ENCODE measurements around the gene IL1RAPL2.

IL1RAPL2 gene

DNA sequence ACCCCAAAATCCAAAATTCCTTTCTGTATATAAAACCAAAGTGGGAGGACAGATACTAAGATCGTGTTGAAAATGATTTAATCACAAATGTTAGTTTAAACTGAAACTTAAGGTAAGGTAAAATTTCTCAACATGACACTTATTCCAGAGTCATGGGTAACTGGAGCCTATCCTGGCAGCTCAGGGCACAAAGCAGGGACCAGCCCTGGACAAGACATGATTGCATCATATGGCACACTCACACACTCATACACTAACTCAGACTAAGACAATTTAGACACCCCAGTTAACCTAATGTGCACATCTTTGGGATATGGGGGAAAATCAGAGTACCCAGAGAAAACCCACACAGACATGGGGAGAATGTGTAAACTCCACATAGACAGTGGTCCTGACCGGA is 898.6 kb downstream of the IL1RAPL2 start:
- no peak for DNase-seq (ENCODE audit: low spot score)

DNA sequence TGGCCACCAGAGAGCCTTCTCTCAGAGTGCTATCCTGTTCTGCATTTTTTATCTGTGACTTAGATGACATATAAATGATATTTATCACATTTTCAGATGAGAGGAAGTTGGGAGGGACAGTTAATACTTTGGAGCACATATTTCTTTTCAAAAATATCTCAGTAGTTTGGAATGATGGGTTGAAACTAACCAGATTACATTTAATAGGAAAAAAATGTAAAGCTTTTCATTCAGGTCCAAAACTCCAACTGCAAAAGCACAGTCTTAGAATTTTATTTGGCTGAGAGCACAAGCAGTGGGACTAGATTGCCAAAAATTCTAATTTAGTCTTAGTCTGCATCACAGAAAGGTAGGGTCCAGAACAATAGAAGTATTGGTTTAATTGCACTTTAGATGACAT is 902.7 kb downstream of the IL1RAPL2 start:
- DNase-seq (ENCODE audit: low spot score): no peak

DNA sequence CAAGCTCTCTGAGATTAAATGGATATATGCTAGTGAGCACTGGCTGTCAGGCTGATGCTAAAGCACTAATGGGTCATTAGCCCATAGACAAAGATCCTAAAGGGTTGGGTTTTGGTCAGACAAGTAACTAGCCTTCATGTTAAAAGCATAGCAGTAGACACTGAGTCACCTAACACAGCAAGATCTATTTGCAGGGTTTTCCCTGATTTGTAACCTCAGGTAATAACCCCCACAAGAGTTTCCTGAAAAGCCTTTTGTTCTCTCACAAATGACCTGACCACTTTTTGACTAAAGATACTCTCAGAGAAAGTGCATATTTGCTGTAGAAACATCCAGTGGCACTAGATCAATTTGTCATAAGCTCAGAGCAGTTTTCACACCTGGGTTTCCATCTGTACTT is 905.6 kb downstream of the IL1RAPL2 start:
- no peak for DNase-seq (ENCODE audit: low spot score)

DNA sequence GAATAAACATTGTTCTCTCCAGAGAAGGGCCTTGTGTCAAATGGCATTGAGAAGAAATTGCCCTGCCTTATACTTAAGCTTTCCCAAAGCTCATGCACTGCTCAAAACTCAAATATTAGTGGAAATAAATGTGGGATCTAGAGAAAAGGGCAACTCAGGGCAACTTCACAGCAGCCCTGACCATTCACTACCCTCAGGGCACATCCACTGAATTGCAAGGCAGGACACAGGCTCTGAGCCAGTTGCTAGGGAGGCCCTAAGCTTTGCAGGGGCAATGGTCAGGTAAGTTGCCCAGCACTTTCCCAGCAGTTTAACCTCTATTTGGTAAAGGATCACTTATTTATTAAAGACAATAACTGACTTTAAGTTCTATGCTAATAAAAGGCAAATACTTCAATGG is 909.8 kb downstream of the IL1RAPL2 start:
- no peak for DNase-seq (ENCODE audit: low spot score)

DNA sequence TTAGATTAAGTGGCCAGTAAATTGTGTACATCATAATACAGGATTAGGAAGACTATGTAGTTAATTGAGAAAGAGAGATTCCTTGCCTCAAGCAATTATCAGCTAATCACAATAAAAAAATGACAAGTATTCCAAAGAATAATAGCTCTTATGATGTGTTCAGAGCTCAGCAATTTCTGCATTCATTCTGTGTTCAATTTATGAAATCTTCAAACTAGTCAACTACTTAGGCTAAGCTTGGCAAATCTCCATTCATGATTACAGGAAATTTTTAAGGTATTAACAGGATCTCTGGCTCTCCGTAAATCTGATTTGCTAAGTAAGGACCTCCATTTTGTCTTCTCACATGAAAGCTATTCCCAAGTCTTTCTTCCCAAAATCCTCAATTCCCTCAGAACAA is 911.4 kb downstream of the IL1RAPL2 start:
- DNase-seq (ENCODE audit: low spot score): no peak

DNA sequence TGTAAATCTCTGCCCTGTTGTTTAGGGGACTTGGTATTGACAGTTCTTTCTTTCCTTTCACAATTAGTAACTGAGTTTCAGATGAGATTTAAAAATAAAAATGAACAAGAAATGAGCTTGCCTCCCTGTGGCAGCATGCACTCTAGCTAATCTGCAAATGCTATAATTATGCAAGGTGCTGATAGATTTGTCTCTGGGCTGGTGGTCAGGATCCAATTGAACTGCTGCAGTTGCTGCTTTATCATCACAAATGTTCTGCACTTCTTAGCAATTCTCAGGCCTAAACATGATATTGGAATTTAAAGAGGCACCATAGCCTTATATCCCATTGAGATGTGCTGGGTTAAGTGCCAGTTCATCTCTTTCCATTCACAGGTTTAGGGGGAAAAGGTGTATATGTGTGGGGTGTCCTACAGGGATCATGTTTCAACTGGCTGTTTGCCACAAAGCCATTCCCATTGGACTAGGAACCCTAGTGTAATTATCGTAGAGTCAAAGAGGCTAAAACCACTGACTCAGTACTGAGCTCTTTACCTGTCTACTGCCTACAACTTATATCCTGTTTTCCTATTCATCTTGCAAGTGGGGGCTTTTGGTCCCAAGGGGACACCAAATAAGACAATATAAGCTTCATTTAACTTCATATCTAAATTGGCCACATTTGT is 914.8 kb downstream of the IL1RAPL2 start:
- DNase-seq (ENCODE audit: low spot score): no peak

DNA sequence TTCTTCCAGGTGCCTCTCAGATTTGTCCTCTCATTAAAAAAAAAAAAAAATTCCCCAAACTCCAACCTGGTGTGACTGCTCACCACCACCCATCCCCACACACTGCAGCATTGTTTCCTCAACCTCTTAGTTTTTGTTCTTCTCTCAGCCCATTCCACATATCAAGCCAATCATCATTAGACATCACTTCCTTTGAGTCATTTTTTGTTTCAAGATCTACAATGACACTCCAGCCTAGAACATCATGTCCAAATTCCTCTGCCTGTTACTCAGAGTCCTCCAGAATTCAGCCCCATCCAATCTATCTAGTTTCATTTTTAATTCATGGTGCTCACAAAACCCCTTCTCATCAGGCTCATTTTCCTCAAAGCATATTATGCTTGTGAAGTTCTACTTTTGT is 917.0 kb downstream of the IL1RAPL2 start:
- no peak for DNase-seq (ENCODE audit: low spot score)

DNA sequence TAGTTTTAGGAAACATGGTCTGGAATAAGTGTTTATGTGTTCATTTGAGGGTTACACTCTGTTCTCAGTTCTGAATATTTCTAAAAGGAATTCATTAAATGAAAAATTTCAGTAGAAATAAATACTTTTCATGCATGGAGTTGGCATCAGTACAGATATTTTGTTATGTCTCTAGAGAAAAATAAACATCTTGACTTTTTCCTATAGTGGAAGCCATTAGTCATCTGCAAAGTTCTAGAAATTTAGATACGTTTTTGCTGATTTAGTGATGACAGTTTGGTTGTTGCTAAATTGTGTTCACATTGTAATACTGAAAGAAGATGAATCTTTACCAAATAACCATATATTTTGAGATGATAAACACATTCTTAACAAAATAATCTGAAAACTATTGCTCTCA is 922.7 kb downstream of the IL1RAPL2 start:
- no peak for DNase-seq (ENCODE audit: low spot score)

DNA sequence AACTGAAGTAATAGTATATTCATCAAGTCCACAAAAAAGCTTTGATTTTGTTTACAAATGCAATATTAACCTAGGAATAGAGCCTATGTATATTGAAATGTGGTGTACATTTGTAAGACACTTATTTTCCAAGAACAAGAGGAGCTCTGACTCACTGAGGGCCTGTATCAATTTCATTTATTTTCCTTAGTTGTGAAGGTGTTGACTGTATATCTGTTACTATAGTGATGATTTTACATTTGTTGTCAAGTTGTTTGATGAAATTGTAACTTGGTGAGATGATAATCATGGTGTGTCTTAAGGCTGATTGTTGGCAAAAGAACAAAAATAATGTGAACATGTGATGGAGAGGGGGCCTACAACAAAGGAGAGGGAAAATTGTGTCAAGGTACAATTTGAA is 929.4 kb downstream of the IL1RAPL2 start:
- DNase-seq (ENCODE audit: low spot score): no peak

DNA sequence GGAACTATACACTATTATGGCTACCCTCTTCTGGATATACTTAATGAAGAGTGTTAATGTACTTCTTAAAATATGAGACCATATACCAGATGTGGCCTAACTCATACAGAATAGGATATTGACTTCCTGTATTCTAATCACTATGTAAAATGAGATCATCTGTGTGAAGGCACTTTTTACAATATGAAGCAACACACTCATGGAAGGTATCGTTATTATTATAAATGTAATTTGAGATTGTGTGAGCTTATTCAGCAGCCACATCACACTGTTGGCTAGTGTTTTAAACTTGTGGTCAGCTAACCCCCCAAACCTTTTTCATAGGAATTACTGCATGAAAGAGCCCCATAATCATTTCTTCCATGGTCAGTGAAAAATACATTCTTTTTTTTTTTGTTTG is 936.3 kb downstream of the IL1RAPL2 start:
- no peak for DNase-seq (ENCODE audit: low spot score)

DNA sequence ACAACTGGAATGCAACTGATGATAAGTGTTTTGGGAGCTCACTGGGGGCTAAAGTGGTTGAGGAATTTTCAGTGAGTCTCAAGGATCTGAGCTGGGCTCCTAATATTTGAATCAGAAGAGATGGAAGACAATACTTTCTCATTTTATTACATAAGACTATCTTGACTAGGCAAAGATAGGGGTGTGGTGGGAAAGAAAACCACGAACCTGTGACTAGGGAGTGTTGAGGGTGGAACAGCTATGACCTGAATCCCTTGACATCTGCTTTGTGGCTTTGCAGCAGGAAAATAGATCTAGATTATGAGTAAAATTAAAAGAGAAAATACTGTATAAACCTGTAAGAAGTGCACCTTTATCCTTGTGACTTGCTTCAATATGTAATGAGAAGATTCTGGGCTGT is 949.6 kb downstream of the IL1RAPL2 start:
- DNase-seq (ENCODE audit: low spot score): no peak

DNA sequence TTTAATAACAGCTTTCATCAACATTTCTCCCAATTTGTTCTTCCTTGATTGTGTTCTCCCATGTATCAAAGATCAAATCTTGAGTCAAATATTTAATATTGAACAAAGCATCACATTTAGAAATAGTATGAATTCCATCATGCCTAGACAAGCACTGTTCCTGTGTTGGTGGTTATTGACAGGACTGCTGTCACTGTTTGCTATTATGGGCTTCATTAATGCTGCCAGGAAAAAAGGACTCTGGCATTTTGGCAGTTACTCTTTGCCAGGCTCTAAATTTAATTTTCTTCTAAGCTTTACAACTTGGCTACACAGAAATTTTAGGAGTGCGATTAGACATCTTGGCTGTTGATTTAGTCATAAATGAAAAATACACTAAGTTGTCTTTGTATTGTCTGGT is 960.4 kb downstream of the IL1RAPL2 start:
- no peak for DNase-seq (ENCODE audit: low spot score)

DNA sequence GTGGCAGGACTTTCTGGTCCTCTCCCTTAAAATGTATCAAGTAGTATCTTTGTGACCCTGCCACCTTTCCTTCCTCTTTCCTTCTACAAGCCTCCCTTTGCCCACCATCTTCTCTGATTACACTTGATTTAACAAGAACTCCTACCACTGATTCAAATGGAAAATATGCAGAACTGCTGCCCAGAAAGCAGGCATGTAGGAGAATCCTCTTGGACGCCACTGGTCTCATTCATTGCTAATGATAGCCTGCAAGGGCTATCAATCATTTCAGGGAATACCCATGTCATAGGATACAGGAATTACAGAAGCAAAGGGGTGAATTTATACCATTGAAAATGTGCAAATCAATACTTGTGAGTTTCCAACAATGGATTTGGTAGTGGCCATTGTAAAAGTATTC is 961.8 kb downstream of the IL1RAPL2 start:
- no peak for DNase-seq (ENCODE audit: low spot score)

DNA sequence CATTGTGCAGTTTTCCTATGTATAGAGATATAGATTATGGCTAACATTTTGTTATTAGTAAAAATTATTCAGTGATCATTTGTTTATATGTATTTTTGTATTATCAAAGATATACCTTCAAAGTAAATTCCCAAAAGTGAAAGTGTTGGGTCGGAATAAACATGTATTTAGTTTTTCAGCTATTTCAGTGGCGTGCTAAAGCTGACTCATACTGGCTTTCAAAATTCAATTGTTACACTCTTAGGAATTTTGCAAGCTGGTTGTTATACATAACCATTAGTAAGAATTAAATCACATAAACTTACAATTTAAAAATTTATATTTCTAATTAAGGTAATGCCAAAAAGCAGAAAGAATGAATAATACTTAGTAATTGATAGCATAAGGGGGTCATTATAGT is 968.0 kb downstream of the IL1RAPL2 start:
- no peak for DNase-seq (ENCODE audit: low spot score)

DNA sequence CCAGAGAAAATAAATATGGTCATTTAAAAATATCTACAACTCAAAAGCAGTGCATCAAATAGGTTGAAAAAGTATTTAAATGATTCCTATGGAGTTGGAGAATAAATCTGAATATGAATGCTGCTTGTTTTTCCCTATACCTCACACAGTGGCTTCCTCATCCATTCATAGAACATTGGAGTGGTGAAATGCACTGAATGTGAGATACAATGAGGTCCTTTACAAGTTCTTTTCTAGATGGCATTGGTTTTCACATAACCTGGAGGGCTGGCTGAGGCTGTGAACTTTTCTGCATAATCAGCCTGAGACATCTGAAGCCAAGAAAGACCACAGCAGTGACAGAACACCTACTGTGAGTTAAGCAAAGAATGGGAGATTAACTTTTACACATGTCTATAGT is 977.3 kb downstream of the IL1RAPL2 start:
- DNase-seq (ENCODE audit: low spot score): no peak

DNA sequence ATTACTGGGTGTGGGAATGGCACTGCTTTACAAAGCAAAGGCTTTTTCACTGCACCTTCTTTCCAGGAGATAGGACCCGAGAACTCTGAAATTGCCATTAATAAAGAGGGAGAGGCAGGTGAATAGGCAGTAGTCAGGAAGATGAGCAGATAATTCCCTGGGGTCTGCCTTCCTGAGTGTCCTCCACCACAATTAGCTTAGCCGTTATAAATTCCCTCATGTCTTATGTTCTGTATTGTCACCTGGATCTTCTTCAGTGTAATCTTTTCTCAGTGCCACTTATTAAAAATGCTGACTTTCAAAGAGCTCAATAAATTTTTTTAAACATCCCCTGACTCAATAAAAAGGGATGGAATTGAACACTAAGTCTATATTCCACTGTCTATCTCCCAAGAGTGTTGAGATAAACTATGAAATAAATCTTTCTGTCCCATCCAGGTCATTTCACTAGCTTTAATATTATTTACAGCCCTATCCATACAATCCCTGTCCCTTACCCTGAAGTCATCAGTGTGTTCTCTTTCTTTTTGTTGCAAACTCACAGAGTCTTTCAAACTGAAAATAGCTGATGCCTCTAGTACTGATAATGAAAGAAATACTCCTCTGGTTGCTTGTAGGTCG is 984.2 kb downstream of the IL1RAPL2 start:
- no peak for DNase-seq (ENCODE audit: low spot score)

DNA sequence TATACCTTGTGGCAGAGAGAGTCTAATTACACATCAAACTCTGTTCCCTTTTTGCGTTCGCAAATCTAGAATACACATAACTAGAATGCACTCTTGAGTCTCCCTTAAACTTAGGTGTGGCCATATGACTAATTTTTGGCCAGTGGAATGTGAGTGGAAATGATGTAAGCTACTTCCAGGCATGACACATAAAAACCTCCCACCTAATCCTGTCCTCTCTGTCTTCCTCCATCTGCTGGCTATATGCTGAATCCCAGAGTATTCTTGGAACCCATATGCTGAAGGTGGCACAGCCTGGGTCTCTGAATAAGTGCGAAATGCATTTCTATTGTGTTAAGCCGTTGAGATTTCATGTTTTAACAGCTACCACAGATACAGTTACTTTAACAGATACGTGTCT is 986.4 kb downstream of the IL1RAPL2 start:
- DNase-seq (ENCODE audit: low spot score): no peak

DNA sequence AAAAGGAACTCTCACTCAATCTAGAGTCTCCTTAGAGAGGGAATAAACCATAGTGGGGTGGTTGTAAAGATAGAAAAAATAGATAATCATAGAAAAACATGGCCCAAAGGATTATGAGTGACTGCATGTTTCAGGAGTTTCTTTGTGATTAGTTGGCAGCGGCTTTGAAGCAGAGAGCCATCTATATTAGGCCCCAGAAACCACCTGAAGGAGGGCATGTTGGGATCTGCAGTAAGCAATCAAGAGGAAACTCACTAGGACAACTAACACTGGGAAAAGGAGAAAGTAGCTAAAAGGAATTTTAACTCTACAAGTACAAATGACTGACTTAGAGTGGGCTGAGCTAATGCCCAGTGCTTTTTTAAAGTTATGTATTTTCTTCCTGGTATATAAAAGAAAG is 987.1 kb downstream of the IL1RAPL2 start:
- no peak for DNase-seq (ENCODE audit: low spot score)

DNA sequence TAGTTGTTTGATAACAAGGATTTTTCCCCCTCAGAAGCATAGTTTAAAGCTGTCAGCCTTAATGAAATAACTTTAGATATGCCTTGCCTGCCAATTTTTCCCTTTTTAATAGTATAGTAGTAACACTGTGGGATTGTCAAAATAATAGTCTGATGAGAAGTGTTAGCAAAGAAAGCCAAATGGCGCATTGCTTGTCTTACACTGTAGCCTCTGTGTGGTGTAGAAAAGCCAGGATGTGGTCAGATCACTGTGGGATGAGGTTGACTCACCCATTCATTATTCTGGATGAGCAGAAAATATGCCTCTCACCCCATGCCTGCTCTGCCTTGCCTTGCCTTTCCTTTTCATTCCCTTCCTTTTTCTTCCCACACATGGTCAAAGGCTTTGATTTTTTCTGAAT is 998.5 kb downstream of the IL1RAPL2 start:
- no peak for DNase-seq (ENCODE audit: low spot score)

DNA sequence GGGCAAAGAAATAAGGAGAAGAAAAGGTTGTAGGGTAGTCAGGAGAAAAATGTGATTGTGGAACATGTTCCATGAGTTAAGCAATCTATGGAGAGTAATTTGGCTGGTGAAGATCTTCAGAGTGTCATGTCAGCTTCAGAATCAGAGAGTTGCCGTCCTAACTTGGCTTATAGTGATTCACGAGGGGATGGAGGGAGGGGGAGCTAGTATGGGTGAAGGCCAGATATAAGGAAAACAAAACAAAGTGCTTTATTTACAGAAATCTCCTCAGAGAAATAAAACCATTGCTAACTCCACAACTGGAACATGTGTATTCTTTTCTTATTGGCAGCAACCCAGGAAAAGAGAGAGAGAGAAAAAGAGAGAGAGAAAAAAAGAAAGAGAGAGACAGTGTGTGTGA is 999.9 kb downstream of the IL1RAPL2 start:
- DNase-seq (ENCODE audit: low spot score): no peak

DNA sequence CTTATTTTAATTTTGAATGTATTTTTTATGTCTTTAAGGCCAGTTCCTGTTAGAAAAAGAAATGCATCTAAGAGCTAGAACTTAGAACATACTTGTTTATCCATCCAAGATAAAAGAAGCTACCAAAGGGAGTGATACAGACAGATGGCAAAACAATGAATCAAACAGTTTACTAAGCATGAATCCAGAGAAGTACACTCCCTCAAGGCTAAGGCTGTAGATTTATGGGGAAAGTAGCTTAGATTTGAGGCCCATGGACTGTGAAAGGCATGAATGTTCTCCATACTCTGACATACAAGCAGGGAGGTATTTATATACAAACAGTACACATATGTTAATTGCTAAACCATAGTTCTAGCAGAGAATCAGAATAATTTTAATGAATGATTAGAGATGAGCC is 1001.1 kb downstream of the IL1RAPL2 start:
- no peak for DNase-seq (ENCODE audit: low spot score)

DNA sequence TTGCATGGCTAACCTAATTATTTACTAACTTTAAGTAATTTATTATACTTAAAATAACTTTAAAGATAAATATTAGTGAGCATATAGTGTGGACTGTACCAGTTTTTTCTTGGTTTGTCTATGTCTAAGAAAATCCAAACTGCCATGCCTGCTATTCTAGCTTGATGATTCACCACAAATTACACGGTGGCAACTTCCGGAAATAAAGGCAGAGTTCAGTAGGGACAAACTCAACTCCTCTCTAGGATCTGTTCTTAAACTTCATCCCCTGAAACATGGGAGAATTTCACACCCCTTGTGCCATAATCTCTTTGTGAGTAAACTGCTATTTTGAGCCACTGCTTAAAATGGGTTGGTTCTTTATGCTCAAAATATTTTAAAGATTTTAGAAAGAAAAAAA is 1042.7 kb downstream of the IL1RAPL2 start:
- DNase-seq (ENCODE audit: low spot score): no peak

DNA sequence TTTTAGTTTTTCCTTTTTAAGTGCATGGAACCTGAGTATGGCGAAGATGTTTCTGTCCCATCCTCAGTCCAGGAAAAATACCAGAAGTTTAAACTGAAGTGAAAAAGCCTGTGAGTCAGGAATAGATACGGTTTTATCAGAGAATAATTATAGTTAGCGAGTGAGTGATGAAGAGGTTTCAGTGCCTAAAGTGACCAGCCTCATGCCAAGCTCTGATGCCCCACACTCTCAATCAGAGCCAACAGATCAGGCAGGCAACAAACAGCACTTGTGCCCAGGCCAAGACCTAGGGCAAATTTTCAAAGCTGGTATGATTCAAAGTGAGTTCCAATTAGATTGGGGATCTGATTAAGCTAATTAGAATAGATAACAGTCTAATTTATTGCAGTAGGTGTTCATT is 1043.5 kb downstream of the IL1RAPL2 start:
- no peak for DNase-seq (ENCODE audit: low spot score)

DNA sequence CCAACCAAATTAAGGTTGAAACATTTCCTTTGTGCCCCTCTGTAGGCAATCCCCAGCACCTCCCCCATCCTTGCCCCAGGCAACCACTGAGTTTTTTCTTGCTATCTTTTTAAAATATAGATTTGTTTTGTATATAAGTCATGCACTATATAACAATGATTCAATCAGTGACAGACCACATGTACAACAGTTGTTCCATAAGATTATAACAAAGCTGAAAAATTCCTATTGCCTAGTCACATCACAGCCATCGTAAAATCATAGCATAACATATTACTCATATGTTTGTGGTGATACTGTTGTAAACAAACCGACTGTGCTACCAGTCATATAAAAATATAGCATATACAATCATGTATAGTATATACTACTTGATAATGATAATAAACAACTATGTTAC is 1044.4 kb downstream of the IL1RAPL2 start:
- no peak for DNase-seq (ENCODE audit: low spot score)
